Measurements from ENCODE around the gene ASPN.

ASPN gene

DNA sequence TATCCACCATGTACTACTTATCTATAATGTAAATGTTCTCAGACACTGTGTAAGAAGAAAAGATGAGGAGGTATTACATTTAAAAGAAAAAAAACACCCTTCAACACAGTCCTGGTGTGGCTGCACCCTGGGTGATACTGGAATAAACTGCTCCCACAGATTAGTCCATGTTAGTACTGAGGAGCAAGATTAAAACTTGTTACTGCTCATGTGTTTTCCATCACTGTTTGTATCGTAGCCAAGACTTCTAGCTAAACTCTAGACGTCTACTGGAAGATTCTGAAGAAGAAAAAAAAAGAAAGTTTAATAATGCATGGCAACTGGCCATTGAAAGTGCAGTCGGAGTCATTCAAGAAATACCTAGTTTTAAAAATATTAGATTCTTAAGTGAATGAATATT lies at the start of gene ASPN:
TSS of gene ASPN (minus strand) at position 178 of the 400 bp plus-strand sequence.
- DNase-seq: no peak

DNA sequence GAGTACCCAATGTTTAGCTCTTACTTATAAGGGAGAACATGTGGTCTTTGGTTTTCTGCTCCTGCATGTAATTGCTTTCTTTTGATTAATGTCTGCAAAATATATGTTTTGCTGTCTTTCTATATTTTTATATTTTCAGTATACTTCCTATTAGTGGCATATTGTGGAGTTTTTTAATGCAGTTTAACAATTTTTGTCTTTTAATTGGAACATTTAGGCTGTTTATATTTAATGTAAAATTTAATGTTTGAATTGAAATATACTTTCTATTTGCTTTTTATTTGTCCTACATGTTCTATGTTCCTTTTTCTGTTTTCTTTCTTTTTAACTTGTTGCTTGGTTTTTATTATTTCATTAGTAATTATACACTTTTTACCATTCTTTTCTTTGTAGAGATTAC lies 48.6 kb upstream of the ASPN start:
- DNase-seq: no peak

DNA sequence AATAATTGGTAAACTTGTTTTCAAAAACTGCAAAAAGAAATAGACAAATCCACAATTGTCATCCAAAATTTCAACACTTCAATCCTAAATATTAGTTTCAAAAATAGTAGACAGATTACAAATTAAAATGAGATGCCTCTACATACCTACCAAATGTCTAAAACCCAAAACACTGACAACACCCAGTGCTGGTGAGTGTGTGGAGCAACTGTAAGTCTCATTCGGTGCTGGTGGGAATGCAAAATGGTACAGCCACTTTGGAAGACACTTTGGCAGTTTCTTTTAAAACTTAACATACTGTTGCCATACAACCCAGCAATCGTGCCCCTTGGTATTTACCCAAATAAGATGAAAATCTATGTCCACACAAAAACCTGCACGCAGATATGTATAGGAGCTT lies 46.8 kb upstream of the ASPN start:
- DNase-seq: no peak

DNA sequence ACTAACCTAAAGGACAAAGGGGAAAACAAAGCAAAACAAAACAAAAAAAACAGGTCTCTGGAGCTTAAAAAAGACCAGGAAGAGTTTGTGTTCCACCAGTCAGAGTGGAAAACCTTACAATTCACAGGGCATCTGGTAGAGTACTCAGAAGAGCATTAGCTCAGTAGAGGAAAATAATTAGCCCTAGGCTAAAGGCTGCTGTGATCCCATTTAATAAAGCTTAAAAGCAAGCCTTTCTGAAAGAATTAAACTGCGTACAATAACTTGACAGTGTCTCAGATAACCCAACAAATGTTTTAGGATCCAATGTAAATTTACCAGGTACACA lies 46.2 kb upstream of the ASPN start:
- no peak for DNase-seq

DNA sequence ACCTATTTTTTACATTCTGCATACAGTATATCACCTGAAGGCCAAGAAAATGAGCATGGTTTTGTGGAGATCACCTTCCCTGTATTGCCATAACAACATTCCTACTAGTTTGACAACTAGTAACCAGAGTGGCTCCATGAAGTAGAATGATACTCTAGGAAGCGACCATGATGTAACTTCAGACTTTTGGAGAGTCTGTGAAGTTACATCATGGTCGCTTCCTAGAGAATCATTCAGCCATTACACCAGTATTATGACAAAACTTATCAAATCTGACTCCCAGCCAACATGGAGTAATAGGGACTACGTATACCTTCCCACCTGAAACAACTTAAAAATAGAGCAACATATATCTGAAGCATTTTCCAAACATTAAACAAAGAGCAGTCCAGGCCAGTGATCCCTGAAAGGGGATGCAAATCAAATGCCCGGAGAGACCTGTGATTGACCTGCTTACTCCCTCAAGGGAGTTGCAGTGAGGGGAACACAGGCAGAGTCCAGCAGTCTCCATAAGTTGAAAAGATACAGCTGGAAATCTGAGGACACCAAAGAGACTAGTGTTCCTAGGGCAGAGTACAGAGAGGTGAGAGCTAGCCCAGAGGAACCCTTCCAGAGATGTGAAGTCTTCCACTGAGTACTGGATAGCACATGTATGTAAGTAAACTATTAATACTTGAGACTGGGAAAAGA lies 45.7 kb upstream of the ASPN start:
- DNase-seq: no peak

DNA sequence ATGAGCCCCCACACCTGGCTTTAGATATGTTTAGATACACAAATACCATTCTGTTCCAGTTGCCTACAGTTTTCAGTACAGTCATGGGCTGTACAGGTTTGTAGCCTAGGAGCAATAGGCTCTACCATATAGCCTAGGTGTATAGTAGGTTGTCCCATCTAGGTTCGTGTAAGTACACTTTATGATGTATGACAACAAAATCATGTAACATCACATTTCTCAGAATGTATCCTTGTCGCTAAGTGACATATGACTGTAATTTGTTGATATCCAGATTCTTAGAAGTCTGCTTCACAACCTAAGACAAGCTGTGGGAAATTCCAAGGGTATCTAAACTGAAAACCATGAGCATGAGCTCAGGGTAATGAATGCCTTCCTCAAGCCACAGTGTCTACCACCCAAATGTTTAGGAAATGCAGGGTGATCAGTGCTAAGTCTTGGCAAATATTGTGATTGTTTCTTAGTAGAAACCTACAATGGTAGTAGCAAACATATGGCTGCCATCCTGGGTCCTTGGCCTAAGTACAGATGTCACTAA lies 45.1 kb upstream of the ASPN start:
- no peak for DNase-seq

DNA sequence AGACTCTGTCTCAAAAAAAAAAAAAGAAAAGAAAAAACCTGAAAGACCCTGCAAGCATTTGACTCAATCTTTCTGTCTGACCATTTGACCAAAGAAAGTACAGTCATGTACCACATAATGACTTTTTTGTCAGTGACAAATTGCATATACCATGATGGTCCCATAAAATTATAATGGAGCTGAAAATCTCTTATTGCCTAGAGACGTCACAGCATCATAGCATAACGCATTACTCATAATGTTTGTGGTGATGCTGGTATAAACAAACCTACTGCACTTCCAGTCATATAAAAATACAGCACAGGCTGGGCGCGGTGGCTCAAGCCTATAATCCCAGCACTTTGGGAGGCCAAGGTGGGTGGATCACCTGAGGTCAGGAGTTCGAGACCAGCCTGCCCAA lies 43.0 kb upstream of the ASPN start:
- DNase-seq: no peak

DNA sequence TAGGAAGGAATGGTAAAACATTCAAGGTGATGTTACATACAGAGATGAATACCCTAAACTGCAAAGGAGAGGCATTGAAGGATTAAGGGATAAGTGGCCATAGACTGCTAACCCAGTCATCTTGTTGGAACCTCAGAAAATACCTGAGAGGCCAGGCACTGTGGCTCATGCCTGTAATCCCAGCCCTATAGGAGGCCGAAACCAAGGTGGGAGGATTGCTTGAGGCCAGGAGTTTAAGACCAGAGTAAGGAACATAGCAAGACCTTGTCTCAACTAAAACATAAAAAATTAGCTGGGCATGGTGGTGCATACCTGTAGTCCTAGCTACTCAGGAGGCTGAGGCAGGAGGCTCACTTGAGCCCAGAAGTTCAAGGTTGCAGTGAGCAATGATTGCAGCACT lies 42.6 kb upstream of the ASPN start:
- DNase-seq: no peak

DNA sequence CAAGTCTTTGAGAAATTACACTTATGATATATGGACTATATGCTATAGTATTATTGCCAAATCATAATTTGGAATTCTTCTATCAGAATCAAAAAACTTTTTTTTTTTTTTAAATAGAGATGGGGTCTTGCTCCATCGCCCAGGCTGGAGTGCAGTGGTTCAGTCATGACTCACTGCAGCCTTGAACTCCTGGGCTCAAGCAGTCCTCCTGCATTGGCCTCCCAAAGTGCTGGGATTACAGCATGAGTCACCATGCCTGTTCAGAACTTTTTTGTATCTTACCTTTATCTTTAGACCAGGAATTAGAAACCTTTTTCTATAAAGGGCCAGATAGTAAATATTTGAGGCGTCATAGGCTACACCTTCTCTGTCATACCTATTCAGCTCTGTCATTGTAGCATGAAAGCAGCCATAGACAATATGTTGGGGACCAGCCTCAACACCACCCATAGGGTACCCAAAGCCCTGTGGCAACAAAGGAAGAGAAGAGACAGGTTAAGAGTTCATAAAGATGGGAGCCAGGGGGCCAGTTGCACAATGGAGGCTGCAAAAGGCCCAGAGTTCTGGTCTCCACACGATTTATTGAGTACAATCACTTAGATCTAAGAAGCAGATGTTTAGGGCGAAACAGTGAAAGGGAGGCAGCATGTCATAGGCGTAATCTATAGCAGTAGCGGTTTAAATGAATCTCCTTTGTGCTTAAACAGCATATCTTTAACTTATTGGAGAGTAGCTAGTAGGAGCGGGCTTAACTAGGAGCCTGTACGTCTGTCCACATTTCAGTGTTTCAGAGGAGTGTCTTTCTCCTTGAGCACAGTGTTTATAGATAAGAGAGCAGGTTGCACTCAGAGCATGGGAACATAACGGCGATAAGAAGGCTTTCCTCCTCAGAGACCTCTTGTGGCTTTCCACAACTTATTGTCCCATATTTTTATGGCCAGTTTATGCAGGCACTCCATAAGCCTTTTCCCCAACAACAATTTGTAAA lies 41.0 kb upstream of the ASPN start:
- no peak for DNase-seq

DNA sequence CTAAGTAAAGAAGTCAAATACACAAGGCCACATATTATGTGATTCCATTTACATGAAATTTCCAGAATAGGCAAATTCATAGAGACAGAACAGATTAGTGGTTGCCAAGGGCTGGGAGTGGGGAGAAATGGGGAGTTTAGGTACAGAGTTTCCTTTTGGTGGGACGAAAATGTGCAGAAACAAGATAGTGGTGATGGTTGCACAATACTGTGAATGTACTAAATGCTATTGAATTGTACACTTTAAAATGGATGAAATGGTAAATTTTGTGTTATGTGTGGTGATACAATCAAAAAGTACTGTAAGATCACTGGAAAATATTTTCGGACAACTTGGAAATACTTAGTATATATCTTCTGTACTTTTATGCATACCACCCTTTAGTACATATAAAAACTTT lies 38.5 kb upstream of the ASPN start:
- DNase-seq: no peak

DNA sequence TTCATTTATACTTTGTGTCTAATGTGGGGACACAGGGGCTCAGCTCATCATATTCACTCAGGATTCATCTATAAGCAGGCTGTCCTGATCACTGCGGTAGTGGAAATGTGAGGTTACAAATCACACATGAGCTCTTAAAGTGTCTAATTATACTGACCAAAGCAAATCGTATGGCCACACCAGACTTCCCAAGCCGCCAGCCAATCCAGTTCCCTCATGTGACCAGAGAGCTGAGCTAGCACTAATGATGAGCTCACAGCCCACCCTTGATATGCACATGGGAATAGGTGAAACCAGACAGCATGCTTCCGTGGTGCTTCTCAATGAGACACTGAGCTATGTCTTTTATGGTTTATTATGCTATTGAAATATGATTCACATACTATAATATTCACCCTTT lies 35.9 kb upstream of the ASPN start:
- DNase-seq: no peak

DNA sequence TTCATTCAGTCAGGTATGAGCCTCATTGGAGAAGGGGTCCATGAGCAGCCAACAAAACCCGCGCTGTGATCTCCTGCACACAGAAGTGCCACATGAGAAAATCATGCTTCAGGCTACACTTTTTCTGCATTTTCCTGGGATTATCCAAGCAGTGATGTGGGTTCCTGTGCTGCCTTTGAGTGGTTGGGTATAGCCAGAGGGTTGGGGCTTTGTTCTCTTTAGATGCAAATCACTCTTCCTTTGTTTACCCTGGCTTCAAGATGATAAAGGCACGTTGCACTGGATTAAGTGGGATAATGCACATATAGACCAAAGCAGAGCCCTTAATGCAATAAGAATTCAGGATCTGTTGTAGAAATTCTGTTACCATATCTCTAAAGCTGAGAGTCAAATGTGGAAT lies 34.7 kb upstream of the ASPN start:
- no peak for DNase-seq

DNA sequence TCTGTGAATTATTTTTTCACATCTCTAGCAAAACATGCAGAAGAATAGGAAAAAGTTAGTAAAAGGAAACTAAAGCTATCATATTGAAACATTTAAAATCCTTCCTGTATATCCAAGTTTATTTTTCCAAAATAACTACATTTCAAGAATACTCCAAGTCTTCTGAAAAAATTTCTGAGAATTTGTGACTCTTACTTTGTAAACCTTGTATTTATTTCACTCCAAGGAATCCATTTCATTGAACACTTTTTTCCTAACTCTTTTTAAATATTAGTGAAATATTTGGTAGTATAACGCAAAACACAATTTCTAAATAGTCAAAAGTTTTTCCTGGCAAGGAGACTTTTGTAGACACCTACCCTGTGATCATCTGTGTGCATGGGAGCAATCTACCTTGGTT lies 34.2 kb upstream of the ASPN start:
- no peak for DNase-seq

DNA sequence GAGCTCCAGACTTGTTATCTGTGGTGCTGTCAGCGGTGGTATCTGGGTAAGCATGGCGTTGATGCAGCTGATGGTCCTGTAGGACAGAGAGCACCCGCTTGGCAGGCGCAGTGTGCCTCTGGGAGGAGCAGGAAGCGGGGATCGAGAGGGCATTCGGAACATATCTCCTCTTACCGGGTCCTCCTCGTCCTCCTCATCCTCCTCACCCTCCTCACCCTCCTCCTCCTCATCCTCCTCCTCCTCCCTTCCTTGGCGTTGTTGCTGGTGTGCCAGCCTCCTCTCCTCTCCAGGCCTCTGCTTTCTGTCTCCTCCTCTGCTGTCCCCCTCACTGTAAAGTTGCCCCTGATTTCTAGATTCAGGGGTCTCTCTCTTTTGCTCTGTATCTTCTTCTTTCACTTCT lies 32.3 kb upstream of the ASPN start:
- no peak for DNase-seq

DNA sequence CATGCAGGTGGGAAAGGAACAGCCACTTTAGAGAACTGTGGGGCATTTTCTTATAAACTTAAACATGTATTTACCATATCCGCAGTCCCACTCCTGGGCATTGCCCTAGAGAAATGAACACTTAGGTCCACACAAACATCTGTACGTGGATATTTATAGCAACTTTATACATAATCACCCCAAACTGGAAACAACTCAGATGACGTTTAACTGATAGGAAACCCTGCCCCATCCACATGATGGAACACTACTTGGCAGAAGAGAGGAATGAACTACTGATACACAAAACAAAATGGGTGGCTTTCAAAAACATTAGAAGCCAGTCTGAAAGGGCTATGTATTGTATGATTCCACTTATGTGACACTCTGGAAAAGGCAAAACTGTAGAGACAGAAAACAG lies 31.0 kb upstream of the ASPN start:
- DNase-seq: no peak

DNA sequence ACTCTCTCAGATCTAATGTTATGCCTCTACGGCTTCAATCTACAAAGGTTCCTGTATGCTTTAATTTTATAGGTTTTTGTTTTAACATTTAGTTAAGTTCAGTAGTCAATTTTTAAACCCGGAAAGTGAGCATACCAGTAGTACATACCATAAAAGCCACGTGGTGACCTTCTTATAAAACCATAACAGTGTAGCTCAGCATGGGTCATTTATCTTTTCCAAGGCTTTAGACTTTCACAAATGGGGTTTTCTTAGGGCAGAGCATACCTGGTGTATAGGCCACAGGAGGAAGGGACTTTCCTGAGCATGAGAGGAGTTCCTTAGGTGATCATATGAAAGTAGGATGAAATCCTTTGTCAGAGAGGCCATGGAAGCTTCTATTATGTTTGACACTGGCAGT lies 30.3 kb upstream of the ASPN start:
- DNase-seq: no peak

DNA sequence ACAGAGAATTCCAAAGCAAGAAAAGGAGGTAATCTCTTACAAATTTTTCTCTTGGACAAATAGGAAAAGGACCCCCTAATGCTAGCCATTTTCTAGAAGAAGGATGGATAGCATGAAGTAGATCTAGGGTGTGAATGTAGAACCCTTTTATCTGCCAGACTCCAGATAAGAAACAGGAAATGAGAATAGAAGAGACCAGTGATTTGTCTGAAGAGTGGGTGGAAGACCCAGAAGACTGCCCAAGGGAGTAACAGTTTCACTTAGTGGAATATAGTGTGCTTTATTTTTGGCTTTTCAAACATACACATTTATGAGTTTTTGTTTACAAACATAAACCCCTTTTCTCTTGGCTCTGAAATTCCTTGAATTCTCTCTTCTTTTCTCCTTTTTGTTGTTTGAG lies 28.4 kb upstream of the ASPN start:
- no peak for DNase-seq

DNA sequence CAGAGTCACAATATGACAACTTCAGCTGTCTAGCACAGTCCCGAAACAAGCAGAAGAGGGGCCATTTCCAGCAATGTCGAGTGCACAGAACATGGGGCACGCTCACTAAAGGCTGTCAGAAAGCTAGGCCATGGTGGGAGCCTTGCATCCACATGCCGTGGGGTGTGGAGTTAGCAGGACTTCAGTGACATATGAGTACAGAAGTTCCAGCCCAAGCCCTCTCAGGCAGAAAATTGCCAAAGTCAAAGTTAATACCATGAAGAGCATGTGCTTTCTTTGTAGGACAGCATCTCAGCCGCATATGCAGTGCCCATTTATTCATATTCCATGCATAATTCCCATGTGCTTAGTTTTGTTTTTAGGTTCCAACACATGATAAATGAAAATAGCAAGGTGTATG lies 26.7 kb upstream of the ASPN start:
- DNase-seq: no peak

DNA sequence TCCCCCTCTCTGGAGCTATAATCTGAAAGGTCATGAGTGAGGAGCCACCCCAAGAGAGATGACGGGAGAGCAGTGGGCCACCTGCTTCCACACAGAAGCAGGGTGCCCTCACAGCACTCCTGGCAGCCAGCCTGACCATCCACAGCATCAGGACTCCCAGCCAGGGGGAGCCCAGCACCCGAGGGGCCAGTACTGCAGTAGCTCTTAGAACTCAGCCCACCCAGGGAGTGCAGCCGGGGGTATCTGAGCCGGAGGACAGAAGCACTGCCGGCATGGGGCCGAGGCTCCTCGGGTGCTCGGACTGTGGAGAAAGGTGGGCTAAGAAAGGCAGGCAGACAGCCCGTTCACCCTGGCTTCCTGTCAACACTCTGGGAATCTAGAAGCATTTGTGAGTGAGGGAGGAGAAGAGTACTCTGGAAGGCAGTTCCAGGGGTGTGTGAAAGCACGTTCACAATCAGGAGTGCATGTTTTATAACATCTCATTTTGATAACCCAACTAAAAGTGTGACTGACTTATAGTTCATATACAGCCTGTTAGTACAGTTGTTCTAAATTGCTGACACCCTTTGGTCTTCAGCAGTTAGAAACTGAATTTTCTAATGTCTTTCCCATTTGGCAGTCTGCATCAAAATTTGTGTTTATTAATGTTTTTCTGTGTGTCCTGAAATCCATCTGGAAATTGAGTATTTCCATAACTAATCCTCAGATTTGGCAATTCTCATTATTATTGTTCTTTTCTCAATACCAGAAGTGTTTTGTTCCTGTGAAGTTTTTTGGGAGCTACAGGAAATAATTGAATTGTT lies 25.9 kb upstream of the ASPN start:
- no peak for DNase-seq

DNA sequence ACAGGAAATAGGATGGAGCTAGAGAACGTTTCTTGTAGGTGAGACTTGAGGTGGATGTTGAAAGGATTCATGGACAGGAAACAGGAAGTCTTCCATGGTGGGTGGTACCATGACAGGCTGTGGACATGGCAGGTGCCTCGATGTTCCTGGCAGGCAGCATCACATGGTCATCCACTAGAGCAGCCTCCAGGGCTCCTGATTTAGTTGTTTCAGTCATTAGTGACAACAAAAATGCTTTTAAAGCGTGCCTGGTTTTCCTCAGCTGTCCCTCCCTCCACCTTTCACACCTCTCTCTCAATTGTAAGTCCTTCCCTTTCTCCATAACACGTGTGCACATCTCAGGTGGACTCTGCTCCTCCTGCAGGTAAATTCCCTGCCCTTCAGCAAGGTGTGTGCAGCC lies 25.2 kb upstream of the ASPN start:
- DNase-seq: no peak

DNA sequence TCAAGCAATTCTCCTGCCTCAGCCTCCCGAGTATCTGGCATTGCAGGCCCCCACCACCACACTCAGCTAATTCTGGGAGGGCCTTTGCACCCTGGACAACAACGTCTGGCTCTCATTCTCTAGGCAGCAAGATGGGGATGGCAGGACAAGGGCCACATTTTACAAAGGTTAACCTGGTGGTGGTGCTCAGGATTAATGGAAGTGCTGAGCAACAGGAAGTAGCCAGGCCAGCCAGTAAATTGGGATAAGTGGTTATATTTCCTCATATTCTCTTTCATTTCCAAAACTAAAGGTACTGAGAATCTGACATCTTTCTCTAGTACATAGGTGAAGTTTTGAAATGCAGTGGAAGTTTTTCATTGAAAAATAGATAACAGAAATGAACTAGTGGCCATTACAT lies 24.7 kb upstream of the ASPN start:
- DNase-seq: no peak

DNA sequence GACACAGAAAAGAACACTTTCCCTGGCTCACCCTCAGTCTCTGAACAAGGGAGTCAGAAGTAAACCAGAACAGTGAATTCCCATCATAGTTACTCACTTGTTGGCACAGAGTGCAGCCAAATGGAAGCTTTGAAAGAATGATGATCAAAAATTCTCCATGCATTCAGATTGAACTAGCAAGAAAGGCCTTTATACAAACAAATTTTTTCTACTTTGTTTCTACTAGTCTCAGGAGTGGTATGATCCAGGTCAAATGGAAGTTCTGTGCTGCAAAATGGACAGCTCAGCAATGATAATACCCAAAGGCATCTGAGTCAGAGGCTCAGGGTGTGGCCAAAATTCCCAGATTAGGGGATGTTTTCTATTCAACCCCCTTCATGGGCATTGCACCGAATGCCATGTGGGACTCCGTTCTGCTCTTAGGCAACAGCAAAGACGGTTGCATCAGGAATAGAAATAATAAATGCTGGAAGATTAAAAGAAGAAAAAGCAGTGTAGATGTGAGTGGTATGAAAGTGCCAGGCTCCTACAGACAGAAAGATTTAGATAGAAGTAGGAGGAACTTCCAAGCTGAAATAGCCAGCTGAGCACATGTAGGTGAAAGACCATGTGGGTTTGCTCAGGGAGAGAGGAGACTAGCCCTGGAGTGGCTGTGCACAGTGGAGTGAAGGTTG lies 24.0 kb upstream of the ASPN start:
- DNase-seq: no peak

DNA sequence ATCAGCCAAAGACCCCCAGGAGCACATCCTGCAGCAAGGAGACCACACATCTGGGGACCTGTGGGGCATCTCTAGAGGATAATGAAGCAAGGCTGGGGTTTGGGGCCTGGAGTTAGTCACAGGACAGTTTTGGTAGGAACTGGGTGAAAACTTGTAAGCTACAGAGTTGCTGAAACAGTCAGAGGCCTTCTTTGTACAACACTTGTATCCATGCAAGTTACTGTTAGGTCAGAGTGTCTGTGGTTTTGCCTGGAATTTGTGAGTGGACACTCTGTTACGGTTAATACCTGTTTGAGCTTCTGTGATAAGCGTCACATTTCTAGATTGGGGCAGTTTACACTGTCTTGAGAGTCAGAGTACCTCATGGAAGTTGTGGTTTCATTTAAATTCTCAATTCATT lies 22.6 kb upstream of the ASPN start:
- no peak for DNase-seq

Data from NCI-H2107 (cell line).